PC-3 (cell line): ENCODE results near the gene BMP2K. TPM values are rescaled to one million over a fixed set of nuclear protein-coding genes. Genes with fewer than 3 reads are reported as not detected.

Experiments
- ATAC-seq: fragments of 200-7000 bp; cut with Tn5 transposase; 2 replicates; pipeline ENCODE4 v1.9.1; 2020; ENCODE audit warnings: mild to moderate bottlenecking, moderate library complexity
- BruUV-seq: library from RNA; stranded (reverse); fragments of 400-500 nt; replicated peaks from 2 replicates; lab custom pipeline; 2021; lab: Mats Ljungman, UMichigan
- CTCF ChIA-PET: fragments of 300-600 bp; sonication (Branson Sonifier 250); formaldehyde crosslinking; loops from one replicate; lab custom pipeline; 2022; ENCODE audit warnings: antibody characterized with exemption; lab: Charles Lee
- POLR2A ChIA-PET: fragments of 300-600 bp; sonication (Branson Sonifier 250); formaldehyde crosslinking; loops from one replicate; lab custom pipeline; 2022; ENCODE audit warnings: antibody characterized with exemption; ENCODE audit not compliant: unreplicated experiment; lab: Charles Lee
- DNase-seq: peaks from one replicate; pipeline ENCODE4 v3.0.0-alpha.2; 2015
- H2AFZ ChIP-seq: fragments of 300-600 bp; sonication (generic); 2 replicates; pipeline ENCODE4 v1.6.0; 2016; ENCODE audit warnings: antibody characterized with exemption, low read length
- H3F3A ChIP-seq: fragments of 300-600 bp; sonication (generic); one replicate; pipeline ENCODE4 v1.6.0; 2017; ENCODE audit warnings: antibody characterized with exemption, low read length, control low read depth, mild to moderate bottlenecking; ENCODE audit not compliant: unreplicated experiment
- H3K27ac ChIP-seq: fragments of 300-600 bp; sonication (generic); 2 replicates; pipeline ENCODE4 v1.5.1; 2016; ENCODE audit warnings: mild to moderate bottlenecking, low read length
- H3K27me3 ChIP-seq: fragments of 300-600 bp; sonication (generic); 2 replicates; pipeline ENCODE4 v1.6.1; 2016; ENCODE audit warnings: low read length, mixed read lengths
- H3K36me3 ChIP-seq: fragments of 300-600 bp; sonication (generic); 2 replicates; pipeline ENCODE4 v1.6.1; 2016; ENCODE audit warnings: low read depth, mixed run types, low read length, mixed read lengths
- H3K4me1 ChIP-seq: fragments of 300-600 bp; sonication (generic); 2 replicates; pipeline ENCODE4 v1.5.1; 2016; ENCODE audit warnings: low read length; ENCODE audit not compliant: insufficient read depth
- H3K4me2 ChIP-seq: fragments of 300-600 bp; sonication (generic); 2 replicates; pipeline ENCODE4 v1.6.0; 2016; ENCODE audit warnings: low read length
- H3K4me3 ChIP-seq: fragments of 300-600 bp; sonication (generic); 2 replicates; pipeline ENCODE4 v1.5.1; 2016; ENCODE audit warnings: mild to moderate bottlenecking, low read length, mixed read lengths
- H3K79me2 ChIP-seq: fragments of 300-600 bp; sonication (generic); 2 replicates; pipeline ENCODE4 v1.6.1; 2017; ENCODE audit warnings: low read length, mixed read lengths
- H3K9ac ChIP-seq: fragments of 300-600 bp; sonication (generic); 2 replicates; pipeline ENCODE4 v1.6.0; 2016; ENCODE audit warnings: mild to moderate bottlenecking, low read length
- H3K9me2 ChIP-seq: fragments of 300-600 bp; sonication (generic); replicated peaks from 2 replicates; pipeline ENCODE4 v1.6.1; 2016; ENCODE audit warnings: mixed run types, low read length, mixed read lengths
- H3K9me3 ChIP-seq: fragments of 300-600 bp; sonication (generic); 2 replicates; pipeline ENCODE4 v1.6.1; 2016; ENCODE audit warnings: low read length, mixed read lengths
- H4K20me1 ChIP-seq: fragments of 300-600 bp; sonication (generic); 2 replicates; pipeline ENCODE4 v1.6.1; 2016; ENCODE audit warnings: low read length, mixed read lengths
- CTCF ChIP-seq: fragments of 300-600 bp; sonication (generic); conservative IDR thresholded peaks from 2 replicates; pipeline ENCODE4 v1.5.1; 2017; ENCODE audit warnings: antibody characterized with exemption, low read depth, mild to moderate bottlenecking, low read length
- EZH2 ChIP-seq: fragments of 300-600 bp; sonication (generic); IDR thresholded peaks from one replicate; pipeline ENCODE4 v1.6.1; 2017; ENCODE audit warnings: antibody characterized with exemption, mild to moderate bottlenecking, low read length; ENCODE audit not compliant: unreplicated experiment
- EZH2phosphoT487 ChIP-seq: fragments of 300-600 bp; sonication (generic); IDR thresholded peaks from 2 replicates; pipeline ENCODE4 v1.6.1; 2018; ENCODE audit warnings: mild to moderate bottlenecking, antibody characterized with exemption, low read length, borderline replicate concordance
- intact Hi-C: fragments of 100-400 bp; cut with micrococcal nuclease; formaldehyde crosslinking; loops from 2 replicates; pipeline ENCODE4 v1.9.0; 2023
- total RNA-seq: library from RNA; depleted of rRNA; stranded (reverse); fragments of >200 nt; gene quantifications from 2 replicates; pipeline ENCODE4 v1.2.3, GENCODE V29; 2014

BMP2K gene
- total RNA-seq, 1 experiment from 2014 or later, result 24.5 TPM

- H3K9ac ChIP-seq, result no peak overlapping the region
- H3F3A ChIP-seq, result no peaks in the 10 kb centered on the region
- BruUV-seq, result no TSS peak
- no peaks in the 10 kb centered on the region for H3K36me3 ChIP-seq
- peaks cover 23% of the 10 kb centered on the region for H4K20me1 ChIP-seq
- TF ChIP-seq EZH2phosphoT487 (no peak), EZH2 (no peak), CTCF (no peak)
- intact Hi-C loops, result no loop called here
- no peaks in the 10 kb centered on the region for H3K27me3 ChIP-seq
- POLR2A ChIA-PET, result no interaction called here
- CTCF ChIA-PET, result no interaction called here
- H3K4me2 ChIP-seq, result no peak overlapping the region
- DNase-seq (no peak), ATAC-seq (no peak)
- H3K27ac ChIP-seq, result no peak overlapping the region
- H3K4me3 ChIP-seq, result no peak overlapping the region
- H2AFZ ChIP-seq, result no peak overlapping the region
- peaks cover 26% of the 10 kb centered on the region for H3K4me1 ChIP-seq
- H3K79me2 ChIP-seq, result peaks cover 91% of the 10 kb centered on the region
- H3K9me2 ChIP-seq, result no peaks in the 10 kb centered on the region
- no peaks in the 10 kb centered on the region for H3K9me3 ChIP-seq
Measured at GRCh38 chr4:78781139-78781538, 5.0 kb downstream of the BMP2K start.

GRCh38 chr4:78781924-78782323 is 5.8 kb downstream of the BMP2K start:
- ATAC-seq, result no peak

More at GRCh38 chr4:78781924-78782323, 5.8 kb downstream of the BMP2K start:
- Histone ChIP-seq H3K9ac (no peak overlapping the region), H3K9me2 (no peaks in the 10 kb centered on the region), H3K4me2 (no peak overlapping the region), H3F3A (no peaks in the 10 kb centered on the region), H3K36me3 (no peaks in the 10 kb centered on the region), H3K27me3 (no peaks in the 10 kb centered on the region), H3K4me3 (no peak overlapping the region), H3K27ac (no peak overlapping the region), H3K79me2 (peaks cover 96% of the 10 kb centered on the region), H2AFZ (no peak overlapping the region), H4K20me1 (peaks cover 23% of the 10 kb centered on the region), H3K4me1 (peaks cover 26% of the 10 kb centered on the region), H3K9me3 (no peaks in the 10 kb centered on the region)
- no peak for DNase-seq
- TF ChIP-seq EZH2phosphoT487, result no peak
- no peak for TF ChIP-seq EZH2
- no peak for TF ChIP-seq CTCF
- ChIA-PET POLR2A (no interaction called here), CTCF (no interaction called here)
- intact Hi-C loops, result no loop called here
- no TSS peak for BruUV-seq
